H9 (cell line): ENCODE data around the gene BRWD1. TPM values are rescaled to one million over a fixed set of nuclear protein-coding genes. Genes with fewer than 3 reads are reported as not detected.

Source experiments
- DNase-seq: peaks from one replicate; pipeline ENCODE4 v3.0.0-alpha.2; 2017
- H2AFZ ChIP-seq: one replicate; pipeline ENCODE4 v1.6.1; 2013; ENCODE audit warnings: mild to moderate bottlenecking, low read length, control low read depth, moderate library complexity
- H2AK5ac ChIP-seq: 2 replicates; pipeline ENCODE4 v1.6.1; 2013; ENCODE audit warnings: low read length, control low read depth, mixed read lengths; ENCODE audit not compliant: insufficient read length
- H2BK120ac ChIP-seq: one replicate; pipeline ENCODE4 v1.6.1; 2013; ENCODE audit warnings: low read depth, mild to moderate bottlenecking, low read length, control low read depth, inconsistent platforms; ENCODE audit not compliant: poor library complexity, severe bottlenecking
- H2BK12ac ChIP-seq: 2 replicates; pipeline ENCODE4 v1.6.1; 2013; ENCODE audit warnings: low read length, control low read depth, mixed read lengths, low read depth; ENCODE audit not compliant: insufficient read length
- H2BK15ac ChIP-seq: 2 replicates; pipeline ENCODE4 v1.6.1; 2013; ENCODE audit warnings: low read depth, low read length, control low read depth
- H2BK20ac ChIP-seq: one replicate; pipeline ENCODE4 v1.6.1; 2013; ENCODE audit warnings: low read depth, mild to moderate bottlenecking, low read length, control low read depth, inconsistent platforms; ENCODE audit not compliant: poor library complexity, severe bottlenecking
- H2BK5ac ChIP-seq: 2 replicates; pipeline ENCODE4 v1.6.1; 2013; ENCODE audit warnings: low read length, control low read depth, mixed read lengths; ENCODE audit not compliant: insufficient read length
- H3K14ac ChIP-seq: 2 replicates; pipeline ENCODE4 v1.6.1; 2013; ENCODE audit warnings: low read length, control low read depth; ENCODE audit not compliant: insufficient read depth
- H3K18ac ChIP-seq: 2 replicates; pipeline ENCODE4 v1.6.1; 2013; ENCODE audit warnings: low read depth, mild to moderate bottlenecking, mixed read lengths, low read length, control low read depth; ENCODE audit not compliant: insufficient read length
- H3K23ac ChIP-seq: 2 replicates; pipeline ENCODE4 v1.6.1; 2013; ENCODE audit warnings: low read length, control low read depth, mixed read lengths, low read depth; ENCODE audit not compliant: insufficient read length
- H3K23me2 ChIP-seq: 2 replicates; pipeline ENCODE4 v1.6.1; 2013; ENCODE audit warnings: low read depth, mild to moderate bottlenecking, mixed read lengths, low read length, control low read depth; ENCODE audit not compliant: insufficient read length, poor library complexity, severe bottlenecking
- H3K27ac ChIP-seq: 2 replicates; pipeline ENCODE4 v1.5.1; 2013; ENCODE audit warnings: low read length, control low read depth, mixed read lengths, low read depth; ENCODE audit not compliant: insufficient read length
- H3K27me3 ChIP-seq: 2 replicates; pipeline ENCODE4 v1.6.1; 2013; ENCODE audit warnings: low read length, control low read depth, inconsistent platforms; ENCODE audit not compliant: insufficient read depth
- H3K4ac ChIP-seq: 2 replicates; pipeline ENCODE4 v1.6.1; 2013; ENCODE audit warnings: low read depth, mild to moderate bottlenecking, control low read depth, inconsistent platforms, low read length, moderate library complexity
- H3K4me1 ChIP-seq: 2 replicates; pipeline ENCODE4 v1.6.1; 2013; ENCODE audit warnings: low read length, control low read depth, inconsistent platforms; ENCODE audit not compliant: insufficient read depth
- H3K4me2 ChIP-seq: 2 replicates; pipeline ENCODE4 v1.6.1; 2013; ENCODE audit warnings: low read length, control low read depth, mixed read lengths; ENCODE audit not compliant: insufficient read length, insufficient read depth
- H3K56ac ChIP-seq: 2 replicates; pipeline ENCODE4 v1.6.1; 2013; ENCODE audit warnings: low read depth, mild to moderate bottlenecking, mixed read lengths, low read length, control low read depth; ENCODE audit not compliant: insufficient read length
- H3K79me1 ChIP-seq: 2 replicates; pipeline ENCODE4 v1.6.1; 2013; ENCODE audit warnings: low read depth, mild to moderate bottlenecking, moderate library complexity, low read length, control low read depth, inconsistent platforms; ENCODE audit not compliant: insufficient read depth, poor library complexity, severe bottlenecking
- H3K79me2 ChIP-seq: 2 replicates; pipeline ENCODE4 v1.6.1; 2013; ENCODE audit warnings: low read length, control low read depth, inconsistent platforms; ENCODE audit not compliant: insufficient read depth
- H3K9ac ChIP-seq: 2 replicates; pipeline ENCODE4 v1.6.1; 2013; ENCODE audit warnings: low read length, control low read depth, mixed read lengths; ENCODE audit not compliant: insufficient read length; ENCODE audit errors: extremely low read depth
- H3K9me3 ChIP-seq: one replicate; pipeline ENCODE4 v1.6.1; 2013; ENCODE audit warnings: low read depth, low read length, inconsistent platforms; ENCODE audit not compliant: control insufficient read depth
- H3T11ph ChIP-seq: one replicate; pipeline ENCODE4 v1.6.1; 2013; ENCODE audit warnings: mild to moderate bottlenecking, low read length, control low read depth, inconsistent platforms
- H4K20me1 ChIP-seq: one replicate; pipeline ENCODE4 v1.6.1; 2013; ENCODE audit not compliant: control insufficient read depth, insufficient read length, insufficient read depth
- H4K5ac ChIP-seq: 2 replicates; pipeline ENCODE4 v1.6.1; 2013; ENCODE audit warnings: low read depth, mild to moderate bottlenecking, mixed read lengths, low read length, control low read depth; ENCODE audit not compliant: insufficient read length
- H4K8ac ChIP-seq: replicated peaks from 2 replicates; pipeline ENCODE4 v1.6.1; 2013; ENCODE audit warnings: low read length, control low read depth, mixed read lengths, low read depth; ENCODE audit not compliant: insufficient read length
- H4K91ac ChIP-seq: 2 replicates; pipeline ENCODE4 v1.6.1; 2013; ENCODE audit warnings: low read depth, mild to moderate bottlenecking, moderate library complexity, mixed read lengths, low read length, control low read depth; ENCODE audit not compliant: insufficient read length
- H3K27ac Mint-ChIP-seq, 3 experiments: 2 replicates in 2 of 3; 3 replicates in 1 of 3; pipeline ENCODE4 v1.8.0; 2020 to 2021; ENCODE audit warnings: mixed read lengths in 3 of 3, mild to moderate bottlenecking in 1 of 3, moderate library complexity in 1 of 3
- H3K27me3 Mint-ChIP-seq: 2 replicates; pipeline ENCODE4 v1.8.0; 2021; ENCODE audit warnings: low read depth, mild to moderate bottlenecking, moderate library complexity, mixed read lengths
- H3K36me3 Mint-ChIP-seq, 3 experiments: 2 replicates in 2 of 3; 3 replicates in 1 of 3; pipeline ENCODE4 v1.8.0; 2020 to 2021; ENCODE audit warnings: low read depth in 3 of 3, mixed read lengths in 3 of 3; ENCODE audit not compliant: insufficient read depth in 1 of 3
- H3K4me1 Mint-ChIP-seq, 2 experiments: 2 replicates each; pipeline ENCODE4 v1.8.0; 2020; ENCODE audit warnings: mixed read lengths in 2 of 2
- H3K4me3 Mint-ChIP-seq, 2 experiments: 2 replicates in 1 of 2; 3 replicates in 1 of 2; pipeline ENCODE4 v1.8.0; 2020 to 2021; ENCODE audit warnings: mild to moderate bottlenecking in 2 of 2, mixed read lengths in 2 of 2, moderate library complexity in 1 of 2
- H3K9me3 Mint-ChIP-seq, 2 experiments: 2 replicates in 1 of 2; 3 replicates in 1 of 2; pipeline ENCODE4 v1.8.0; 2020; ENCODE audit warnings: mild to moderate bottlenecking in 2 of 2, mixed read lengths in 2 of 2, moderate library complexity in 1 of 2
- total RNA-seq: library from RNA; stranded (reverse); gene quantifications from 2 replicates; pipeline ENCODE4 v1.2.1, GENCODE V29; 2021
- TF ChIP-seq, protein P1 (sequence below): fragments of 200-600 bp; sonication (generic); conservative IDR thresholded peaks from 3 replicates; pipeline ENCODE4 v1.8.0; 2021; ENCODE audit warnings: antibody characterized with exemption, mild to moderate bottlenecking

BRWD1 gene
- total RNA-seq, 1 experiment from 2014 or later: 48.4 TPM

DNA sequence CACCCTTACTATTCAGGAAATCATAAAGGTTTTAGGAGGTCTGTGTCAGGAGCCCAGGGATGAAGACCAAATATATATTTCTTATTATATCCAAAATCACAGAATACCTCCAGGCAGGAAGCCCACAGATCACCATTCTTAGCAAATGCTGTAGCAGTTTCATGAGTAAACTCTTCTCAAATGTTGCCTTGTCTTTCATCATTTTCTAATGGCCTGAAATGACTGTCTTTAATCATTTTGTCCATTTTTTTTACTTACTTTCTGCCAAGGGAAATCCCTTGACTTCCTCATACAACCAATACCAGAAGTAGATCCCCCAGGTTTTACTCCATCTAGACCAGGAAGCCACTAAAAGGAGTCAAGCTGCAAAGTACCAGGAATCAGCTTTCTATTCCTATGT is 162.6 kb downstream of the BRWD1 start:
- H2AK5ac ChIP-seq: no peak overlapping the region
- H3K36me3 Mint-ChIP-seq: peaks cover 0 to 1% (median 0%) of the 10 kb centered on the region in 3 experiments; a peak in 2 of 7 replicates
- no peaks in the 10 kb centered on the region for H3K79me1 ChIP-seq
- no peak for DNase-seq
- H3K18ac ChIP-seq: no peak overlapping the region
- H3K27me3 Mint-ChIP-seq: no peaks in the 10 kb centered on the region; the same call in 1 of the 2 replicates
- H3K4ac ChIP-seq: no peak overlapping the region
- no peak overlapping the region for H3K4me2 ChIP-seq
- no peak overlapping the region for H2BK120ac ChIP-seq
- no peak overlapping the region for H2BK5ac ChIP-seq
- H4K91ac ChIP-seq: no peak overlapping the region
- H3K56ac ChIP-seq: no peak overlapping the region
- H2BK15ac ChIP-seq: no peak overlapping the region
- H3K23ac ChIP-seq: no peak overlapping the region
- no peaks in the 10 kb centered on the region for H3K4me1 ChIP-seq
- H3K27ac ChIP-seq: no peak overlapping the region
- H3K9ac ChIP-seq: no peak overlapping the region
- TF ChIP-seq, protein P1, sequence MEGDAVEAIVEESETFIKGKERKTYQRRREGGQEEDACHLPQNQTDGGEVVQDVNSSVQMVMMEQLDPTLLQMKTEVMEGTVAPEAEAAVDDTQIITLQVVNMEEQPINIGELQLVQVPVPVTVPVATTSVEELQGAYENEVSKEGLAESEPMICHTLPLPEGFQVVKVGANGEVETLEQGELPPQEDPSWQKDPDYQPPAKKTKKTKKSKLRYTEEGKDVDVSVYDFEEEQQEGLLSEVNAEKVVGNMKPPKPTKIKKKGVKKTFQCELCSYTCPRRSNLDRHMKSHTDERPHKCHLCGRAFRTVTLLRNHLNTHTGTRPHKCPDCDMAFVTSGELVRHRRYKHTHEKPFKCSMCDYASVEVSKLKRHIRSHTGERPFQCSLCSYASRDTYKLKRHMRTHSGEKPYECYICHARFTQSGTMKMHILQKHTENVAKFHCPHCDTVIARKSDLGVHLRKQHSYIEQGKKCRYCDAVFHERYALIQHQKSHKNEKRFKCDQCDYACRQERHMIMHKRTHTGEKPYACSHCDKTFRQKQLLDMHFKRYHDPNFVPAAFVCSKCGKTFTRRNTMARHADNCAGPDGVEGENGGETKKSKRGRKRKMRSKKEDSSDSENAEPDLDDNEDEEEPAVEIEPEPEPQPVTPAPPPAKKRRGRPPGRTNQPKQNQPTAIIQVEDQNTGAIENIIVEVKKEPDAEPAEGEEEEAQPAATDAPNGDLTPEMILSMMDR: no peak
- H4K5ac ChIP-seq: no peak overlapping the region
- no peaks in the 10 kb centered on the region for H3K23me2 ChIP-seq
- H4K8ac ChIP-seq: no peak overlapping the region
- H3K14ac ChIP-seq: no peak overlapping the region
- no peak overlapping the region for H2AFZ ChIP-seq
- H3K79me2 ChIP-seq: no peaks in the 10 kb centered on the region
- no peak overlapping the region for H2BK20ac ChIP-seq
- no peaks in the 10 kb centered on the region for H3K4me1 Mint-ChIP-seq
- peaks cover under 1 to 3% of the 10 kb centered on the region in 2 experiments; a peak in 2 of 5 replicates for H3K9me3 Mint-ChIP-seq
- no peak overlapping the region for H3K4me3 Mint-ChIP-seq
- H4K20me1 ChIP-seq: no peaks in the 10 kb centered on the region
- H2BK12ac ChIP-seq: no peak overlapping the region
- no peak overlapping the region for H3K27ac Mint-ChIP-seq
- H3T11ph ChIP-seq: no peak overlapping the region
- H3K27me3 ChIP-seq: no peaks in the 10 kb centered on the region
- H3K9me3 ChIP-seq: no peaks in the 10 kb centered on the region
